Breast epithelium (tissue), 4 donors: ENCODE measurements around the gene NFE2L2. TPM values are rescaled to one million over a fixed set of nuclear protein-coding genes. Genes with fewer than 3 reads are reported as not detected.

Experiments
- DNase-seq, 2 donors: peaks; one replicate each; pipeline ENCODE4 v3.0.0-alpha.2; 2019; ENCODE audit warnings: low spot score in 2 of 2
- H3K27ac ChIP-seq, 2 donors: fragments of 200-600 bp; sonication (generic) in 1 of 2; one replicate each; pipeline ENCODE4 v1.5.1; 2016 to 2019; ENCODE audit warnings: mild to moderate bottlenecking in 1 of 2
- H3K27me3 ChIP-seq, 2 donors: fragments of 200-600 bp; sonication (generic) in 1 of 2; one replicate each; pipeline versions ENCODE4 v1.5.1 to v1.6.0; 2017 to 2019; ENCODE audit warnings: control low read depth in 1 of 2, mild to moderate bottlenecking in 1 of 2
- H3K36me3 ChIP-seq: fragments of 200-600 bp; one replicate; pipeline ENCODE4 v1.5.1; 2019
- H3K4me1 ChIP-seq, 2 donors: fragments of 200-600 bp; sonication (generic); one replicate each; pipeline ENCODE4 v1.5.1; 2016 to 2019; ENCODE audit warnings: control low read depth in 1 of 2
- H3K4me3 ChIP-seq, 3 donors: fragments of 200-600 bp; sonication (generic); 1 replicate in 2 of 3; 2 replicates in 1 of 3; pipeline ENCODE4 v1.5.1; 2016 to 2019; ENCODE audit warnings: mild to moderate bottlenecking in 3 of 3, moderate library complexity in 2 of 3
- H3K9me3 ChIP-seq, 2 donors: fragments of 200-600 bp; sonication (generic) in 1 of 2; one replicate each; pipeline ENCODE4 v1.5.1; 2016 to 2019; ENCODE audit warnings: control low read depth in 1 of 2
- CTCF ChIP-seq, 3 donors: fragments of 450-650 bp; IDR thresholded peaks; one replicate each; pipeline ENCODE4 v1.5.1; 2016 to 2017; ENCODE audit warnings: antibody characterized with exemption in 3 of 3, mild to moderate bottlenecking in 3 of 3, moderate library complexity in 3 of 3
- POLR2A ChIP-seq: fragments of 450-650 bp; IDR thresholded peaks from one replicate; pipeline ENCODE4 v1.6.1; 2016; ENCODE audit warnings: antibody characterized with exemption, mild to moderate bottlenecking, moderate library complexity
- POLR2AphosphoS5 ChIP-seq, 3 donors: sonication (generic); formaldehyde crosslinking; IDR thresholded peaks; one replicate each; pipeline ENCODE4 v1.6.1; 2017; ENCODE audit warnings: antibody characterized with exemption in 3 of 3
- intact Hi-C: fragments of 100-400 bp; cut with DNase I; formaldehyde crosslinking; loops from one replicate; pipeline ENCODE4 v1.15.1; 2023; ENCODE audit warnings: low total_unique reads
- total RNA-seq, 3 donors: library from RNA; depleted of rRNA; stranded (reverse); fragments of >200 nt; gene quantifications; one replicate each; pipeline ENCODE4 v1.1.0, GENCODE V29; 2016

The NFE2L2 gene
- total RNA-seq, 3 donors from 2014 or later, result 63.8 to 133 (median 124) TPM

- TF ChIP-seq POLR2AphosphoS5 (IDR thresholded peaks at IDR 0.05), result no peak
- no peak for TF ChIP-seq CTCF (IDR thresholded peaks at IDR 0.05)
- no peak for TF ChIP-seq POLR2A
- Histone ChIP-seq H3K9me3 (no peaks in the 10 kb centered on the region), H3K4me1 (no peaks in the 10 kb centered on the region), H3K36me3 (no peaks in the 10 kb centered on the region), H3K27me3 (no peaks in the 10 kb centered on the region), H3K4me3 (no peak overlapping the region), H3K27ac (no peak overlapping the region)
- DNase-seq, result no peak
- intact Hi-C loops, result no loop called here
These were observed 42.0 kb upstream of the NFE2L2 start for GRCh38 chr2:177306550-177306949.

- H3K36me3 ChIP-seq, result no peaks in the 10 kb centered on the region
- DNase-seq, result no peak
- H3K27ac ChIP-seq, result no peak overlapping the region
- no peaks in the 10 kb centered on the region for H3K4me1 ChIP-seq
- intact Hi-C loops, result no loop called here
- TF ChIP-seq CTCF (IDR thresholded peaks at IDR 0.05) (no peak), POLR2A (no peak), POLR2AphosphoS5 (IDR thresholded peaks at IDR 0.05) (no peak)
- no peaks in the 10 kb centered on the region for H3K9me3 ChIP-seq
- no peaks in the 10 kb centered on the region for H3K27me3 ChIP-seq
- H3K4me3 ChIP-seq, result no peak overlapping the region
These were observed 39.4 kb upstream of the NFE2L2 start for GRCh38 chr2:177303939-177304338.

- Histone ChIP-seq H3K36me3 (no peaks in the 10 kb centered on the region), H3K9me3 (no peaks in the 10 kb centered on the region), H3K4me3 (no peak overlapping the region), H3K27me3 (no peaks in the 10 kb centered on the region), H3K27ac (no peak overlapping the region), H3K4me1 (no peaks in the 10 kb centered on the region)
- no peak for DNase-seq
- TF ChIP-seq POLR2A, result no peak
- no peak for TF ChIP-seq POLR2AphosphoS5 (IDR thresholded peaks at IDR 0.05)
- no peak for TF ChIP-seq CTCF (IDR thresholded peaks at IDR 0.05)
- intact Hi-C loops, result no loop called here
These were observed 38.0 kb upstream of the NFE2L2 start for GRCh38 chr2:177302552-177302951.

- H3K27me3 ChIP-seq, result no peaks in the 10 kb centered on the region
- no peak for DNase-seq
- intact Hi-C loops, result no loop called here
- no peaks in the 10 kb centered on the region for H3K4me1 ChIP-seq
- H3K27ac ChIP-seq, result peak overlapping the region; percentile 33 to 69
- no peak for TF ChIP-seq POLR2A
- TF ChIP-seq CTCF (IDR thresholded peaks at IDR 0.05), result no peak
- no peak for TF ChIP-seq POLR2AphosphoS5 (IDR thresholded peaks at IDR 0.05)
- H3K4me3 ChIP-seq, result no peak overlapping the region
- no peaks in the 10 kb centered on the region for H3K36me3 ChIP-seq
- H3K9me3 ChIP-seq, result no peaks in the 10 kb centered on the region
These were observed 33.7 kb upstream of the NFE2L2 start for GRCh38 chr2:177298191-177298590.

- Histone ChIP-seq H3K36me3 (no peaks in the 10 kb centered on the region), H3K9me3 (no peaks in the 10 kb centered on the region), H3K4me1 (no peaks in the 10 kb centered on the region), H3K4me3 (no peak overlapping the region), H3K27ac (peak overlapping the region; percentile 58 to 73), H3K27me3 (no peaks in the 10 kb centered on the region)
- peak in 1 of 3 donors; percentile 40 for TF ChIP-seq CTCF (IDR thresholded peaks at IDR 0.05)
- no peak for TF ChIP-seq POLR2A
- no peak for DNase-seq
- intact Hi-C loops, result no loop called here
These were observed 31.5 kb upstream of the NFE2L2 start for GRCh38 chr2:177296040-177296439.
